ENCODE data around the gene TOM1.

DNA sequence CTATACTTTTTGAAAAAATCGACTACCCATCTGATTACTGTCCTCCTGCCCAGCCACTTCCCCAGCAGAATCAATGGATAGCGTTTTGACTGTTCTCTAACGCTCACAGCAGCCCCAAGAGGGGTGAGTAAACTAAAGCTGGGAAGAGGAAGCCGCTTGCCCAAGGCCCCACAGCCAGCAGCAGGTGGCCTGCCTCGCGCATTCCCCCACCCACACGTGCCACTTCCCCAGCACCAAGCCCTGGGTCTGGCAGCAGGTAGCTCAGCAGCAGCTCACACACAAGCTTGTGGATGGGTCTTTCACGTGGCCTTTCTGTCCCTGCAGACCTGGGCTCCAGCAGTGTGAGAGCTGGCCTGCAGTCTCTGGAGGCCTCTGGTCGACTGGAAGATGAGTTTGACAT lies 34.3 kb downstream of the TOM1 start:
- TF ChIP-seq, protein P1, sequence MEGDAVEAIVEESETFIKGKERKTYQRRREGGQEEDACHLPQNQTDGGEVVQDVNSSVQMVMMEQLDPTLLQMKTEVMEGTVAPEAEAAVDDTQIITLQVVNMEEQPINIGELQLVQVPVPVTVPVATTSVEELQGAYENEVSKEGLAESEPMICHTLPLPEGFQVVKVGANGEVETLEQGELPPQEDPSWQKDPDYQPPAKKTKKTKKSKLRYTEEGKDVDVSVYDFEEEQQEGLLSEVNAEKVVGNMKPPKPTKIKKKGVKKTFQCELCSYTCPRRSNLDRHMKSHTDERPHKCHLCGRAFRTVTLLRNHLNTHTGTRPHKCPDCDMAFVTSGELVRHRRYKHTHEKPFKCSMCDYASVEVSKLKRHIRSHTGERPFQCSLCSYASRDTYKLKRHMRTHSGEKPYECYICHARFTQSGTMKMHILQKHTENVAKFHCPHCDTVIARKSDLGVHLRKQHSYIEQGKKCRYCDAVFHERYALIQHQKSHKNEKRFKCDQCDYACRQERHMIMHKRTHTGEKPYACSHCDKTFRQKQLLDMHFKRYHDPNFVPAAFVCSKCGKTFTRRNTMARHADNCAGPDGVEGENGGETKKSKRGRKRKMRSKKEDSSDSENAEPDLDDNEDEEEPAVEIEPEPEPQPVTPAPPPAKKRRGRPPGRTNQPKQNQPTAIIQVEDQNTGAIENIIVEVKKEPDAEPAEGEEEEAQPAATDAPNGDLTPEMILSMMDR (IDR thresholded peaks at IDR 0.05; ENCODE audit: insufficient read depth, low read depth, low read length): no peak
- TF ChIP-seq EZH2 (IDR thresholded peaks at IDR 0.05; ENCODE audit: insufficient read depth, low read length): no peak
